ENCODE results near the gene TOMM5. TPM values are rescaled to one million over a fixed set of nuclear protein-coding genes. Genes with fewer than 3 reads are reported as not detected.
A peak's percentile ranks its signal among the peaks of the same experiment; 100 is the strongest.

Gene TOMM5
- total RNA-seq, 2 donors from 2014 or later: 59.9 to 112 TPM

- Histone ChIP-seq H3K36me3 (no peaks in the 10 kb centered on the region), H3K9me3 (no peaks in the 10 kb centered on the region), H3K27ac (no peak overlapping the region), H3K9ac (ENCODE audit: low read depth in 2 of 2, low read length in 2 of 2) (no peak overlapping the region), H3K4me3 (no peak overlapping the region), H3K27me3 (no peaks in the 10 kb centered on the region), H3K4me1 (no peaks in the 10 kb centered on the region)
- TF ChIP-seq, protein P1, sequence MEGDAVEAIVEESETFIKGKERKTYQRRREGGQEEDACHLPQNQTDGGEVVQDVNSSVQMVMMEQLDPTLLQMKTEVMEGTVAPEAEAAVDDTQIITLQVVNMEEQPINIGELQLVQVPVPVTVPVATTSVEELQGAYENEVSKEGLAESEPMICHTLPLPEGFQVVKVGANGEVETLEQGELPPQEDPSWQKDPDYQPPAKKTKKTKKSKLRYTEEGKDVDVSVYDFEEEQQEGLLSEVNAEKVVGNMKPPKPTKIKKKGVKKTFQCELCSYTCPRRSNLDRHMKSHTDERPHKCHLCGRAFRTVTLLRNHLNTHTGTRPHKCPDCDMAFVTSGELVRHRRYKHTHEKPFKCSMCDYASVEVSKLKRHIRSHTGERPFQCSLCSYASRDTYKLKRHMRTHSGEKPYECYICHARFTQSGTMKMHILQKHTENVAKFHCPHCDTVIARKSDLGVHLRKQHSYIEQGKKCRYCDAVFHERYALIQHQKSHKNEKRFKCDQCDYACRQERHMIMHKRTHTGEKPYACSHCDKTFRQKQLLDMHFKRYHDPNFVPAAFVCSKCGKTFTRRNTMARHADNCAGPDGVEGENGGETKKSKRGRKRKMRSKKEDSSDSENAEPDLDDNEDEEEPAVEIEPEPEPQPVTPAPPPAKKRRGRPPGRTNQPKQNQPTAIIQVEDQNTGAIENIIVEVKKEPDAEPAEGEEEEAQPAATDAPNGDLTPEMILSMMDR (IDR thresholded peaks at IDR 0.05): no peak
- intact Hi-C loops (cut with DNase I): no loop called here
- DNase-seq: no peak
Measured at GRCh38 chr9:37543468-37543867, 48.9 kb downstream of the TOMM5 start.

- Histone ChIP-seq H3K9me3 (no peaks in the 10 kb centered on the region), H3K9ac (ENCODE audit: low read depth in 2 of 2, low read length in 2 of 2) (no peak overlapping the region), H3K27ac (no peak overlapping the region), H3K36me3 (no peaks in the 10 kb centered on the region), H3K27me3 (no peaks in the 10 kb centered on the region), H3K4me1 (no peaks in the 10 kb centered on the region), H3K4me3 (no peak overlapping the region)
- DNase-seq: no peak
- intact Hi-C loops (cut with DNase I): no loop called here
- TF ChIP-seq, protein P1 (IDR thresholded peaks at IDR 0.05): no peak
Measured at GRCh38 chr9:37542895-37543294, 49.5 kb downstream of the TOMM5 start.

GRCh38 chr9:37542488-37542887 is 49.9 kb downstream of the TOMM5 start:
- intact Hi-C loops (cut with DNase I): no loop called here
- TF ChIP-seq, protein P1 (IDR thresholded peaks at IDR 0.05): no peak

GRCh38 chr9:37541465-37541864 is 50.9 kb downstream of the TOMM5 start:
- Histone ChIP-seq H3K27me3 (no peaks in the 10 kb centered on the region), H3K9me3 (no peaks in the 10 kb centered on the region), H3K36me3 (no peaks in the 10 kb centered on the region), H3K9ac (ENCODE audit: low read depth in 2 of 2, low read length in 2 of 2) (no peak overlapping the region), H3K4me3 (no peak overlapping the region), H3K27ac (no peak overlapping the region), H3K4me1 (no peaks in the 10 kb centered on the region)
- TF ChIP-seq, protein P1 (IDR thresholded peaks at IDR 0.05): no peak
- DNase-seq: no peak
- intact Hi-C loops (cut with DNase I): no loop called here

More at GRCh38 chr9:37542488-37542887, 49.9 kb downstream of the TOMM5 start:
- Histone ChIP-seq H3K27ac (no peak overlapping the region), H3K4me1 (no peaks in the 10 kb centered on the region), H3K36me3 (no peaks in the 10 kb centered on the region), H3K9ac (ENCODE audit: low read depth in 2 of 2, low read length in 2 of 2) (no peak overlapping the region), H3K9me3 (no peaks in the 10 kb centered on the region), H3K4me3 (no peak overlapping the region), H3K27me3 (no peaks in the 10 kb centered on the region)
- DNase-seq: no peak

DNA sequence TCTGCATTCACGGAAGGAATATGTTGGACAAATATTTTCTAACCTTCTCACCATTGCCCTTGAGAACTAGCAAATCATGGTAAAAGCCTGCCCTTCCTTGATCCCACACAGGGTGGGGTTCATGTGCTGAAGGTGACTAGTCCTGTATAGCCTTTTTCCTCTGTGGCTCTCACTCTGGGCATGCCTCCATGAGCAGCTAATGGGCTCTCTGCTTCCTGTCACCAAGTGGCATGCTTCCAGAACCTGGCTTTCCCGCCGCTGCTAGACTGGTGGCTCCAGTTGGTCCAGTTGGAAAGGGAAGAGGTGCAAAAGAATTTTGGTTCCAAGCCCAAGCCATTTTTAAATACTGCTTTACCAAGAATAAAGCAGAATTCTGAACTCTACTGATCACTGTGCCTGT is 51.8 kb downstream of the TOMM5 start:
- peak; percentile 66 for DNase-seq
- no peak overlapping the region for H3K4me3 ChIP-seq
- intact Hi-C loops (cut with DNase I): no loop called here
- TF ChIP-seq, protein P1 (IDR thresholded peaks at IDR 0.05): no peak
- H3K27ac ChIP-seq: no peak overlapping the region
- no peaks in the 10 kb centered on the region for H3K27me3 ChIP-seq
- H3K9me3 ChIP-seq: no peaks in the 10 kb centered on the region
- H3K36me3 ChIP-seq: no peaks in the 10 kb centered on the region
- no peaks in the 10 kb centered on the region for H3K4me1 ChIP-seq
- H3K9ac ChIP-seq (ENCODE audit: low read depth in 2 of 2, low read length in 2 of 2): no peak overlapping the region

DNA sequence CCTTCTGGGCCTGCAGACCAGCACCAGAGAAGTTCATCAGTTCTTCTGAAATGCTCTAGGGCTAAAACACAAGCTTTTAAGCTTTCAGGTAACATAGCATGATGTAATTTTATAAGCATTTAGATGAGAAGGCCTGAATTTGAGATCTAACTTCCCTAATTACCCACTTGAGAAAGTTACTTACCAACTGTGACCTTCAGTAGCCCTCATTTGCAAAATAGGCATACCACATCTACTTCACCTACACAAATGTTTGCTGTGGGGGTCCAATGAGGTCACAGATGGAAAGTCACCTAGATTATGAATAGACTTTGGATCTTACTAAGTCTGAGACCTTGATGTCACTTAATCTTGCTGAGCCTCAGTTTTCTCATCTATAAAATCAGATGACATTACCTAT is 52.8 kb downstream of the TOMM5 start:
- Histone ChIP-seq H3K9ac (ENCODE audit: low read depth in 2 of 2, low read length in 2 of 2) (no peak overlapping the region), H3K27me3 (no peaks in the 10 kb centered on the region), H3K36me3 (no peaks in the 10 kb centered on the region), H3K4me1 (no peaks in the 10 kb centered on the region), H3K27ac (no peak overlapping the region), H3K9me3 (no peaks in the 10 kb centered on the region), H3K4me3 (no peak overlapping the region)
- intact Hi-C loops (cut with DNase I): no loop called here
- TF ChIP-seq, protein P1 (IDR thresholded peaks at IDR 0.05): no peak
- DNase-seq: no peak
